Tibial artery (tissue), 4 donors: Measurements from ENCODE around the gene MX2.

Experiments
- DNase-seq, 2 donors: peaks; one replicate each; pipeline ENCODE4 v3.0.0-alpha.2; 2019
- H3K27ac ChIP-seq, 2 donors: fragments of 200-600 bp; sonication (generic) in 1 of 2; 1 replicate in 1 of 2; 2 replicates in 1 of 2; pipeline ENCODE4 v1.5.1; 2018 to 2019; ENCODE audit warnings: mild to moderate bottlenecking in 1 of 2
- H3K27me3 ChIP-seq, 2 donors: fragments of 200-600 bp; sonication (generic) in 1 of 2; one replicate each; pipeline versions ENCODE4 v1.5.1 to v1.6.0; 2016 to 2019
- H3K36me3 ChIP-seq, 3 donors: fragments of 200-600 bp; sonication (generic) in 2 of 3; one replicate each; pipeline ENCODE4 v1.5.1; 2016 to 2019; ENCODE audit warnings: mild to moderate bottlenecking in 2 of 3
- H3K4me1 ChIP-seq, 4 donors: fragments of 200-600 bp; sonication (generic) in 2 of 4; 1 replicate in 3 of 4; 2 replicates in 1 of 4; pipeline ENCODE4 v1.5.1; 2016 to 2019
- H3K4me3 ChIP-seq, 2 donors: fragments of 200-600 bp; sonication (generic) in 1 of 2; 1 replicate in 1 of 2; 2 replicates in 1 of 2; pipeline ENCODE4 v1.5.1; 2018 to 2019; ENCODE audit warnings: mild to moderate bottlenecking in 2 of 2
- H3K9me3 ChIP-seq, 3 donors: fragments of 200-600 bp; sonication (generic) in 1 of 3; one replicate each; pipeline ENCODE4 v1.5.1; 2016 to 2019
- intact Hi-C: fragments of 100-400 bp; cut with DNase I; formaldehyde crosslinking; loops from one replicate; pipeline ENCODE4 v1.15.0; 2023; ENCODE audit warnings: low total_unique reads
- TF ChIP-seq, protein P1 (sequence below), 2 experiments: fragments of 200-600 bp in 1 of 2; fragments of 450-650 bp in 1 of 2; IDR thresholded peaks; one replicate each; pipeline ENCODE4 v1.5.1; 2017 to 2019; ENCODE audit warnings: antibody characterized with exemption in 2 of 2, mild to moderate bottlenecking in 1 of 2, moderate library complexity in 1 of 2

The MX2 gene

DNA sequence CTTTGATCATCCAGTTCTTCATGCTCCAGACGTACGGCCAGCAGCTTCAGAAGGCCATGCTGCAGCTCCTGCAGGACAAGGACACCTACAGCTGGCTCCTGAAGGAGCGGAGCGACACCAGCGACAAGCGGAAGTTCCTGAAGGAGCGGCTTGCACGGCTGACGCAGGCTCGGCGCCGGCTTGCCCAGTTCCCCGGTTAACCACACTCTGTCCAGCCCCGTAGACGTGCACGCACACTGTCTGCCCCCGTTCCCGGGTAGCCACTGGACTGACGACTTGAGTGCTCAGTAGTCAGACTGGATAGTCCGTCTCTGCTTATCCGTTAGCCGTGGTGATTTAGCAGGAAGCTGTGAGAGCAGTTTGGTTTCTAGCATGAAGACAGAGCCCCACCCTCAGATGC is 96.7 kb downstream of the MX2 start:
- no peak for DNase-seq
- H3K9me3 ChIP-seq, result no peaks in the 10 kb centered on the region
- peaks cover 0 to 4% of the 10 kb centered on the region in 2 donors for H3K27me3 ChIP-seq
- intact Hi-C loops, result no loop called here
- H3K4me1 ChIP-seq, result peaks cover 0 to 4% (median 0%) of the 10 kb centered on the region in 4 donors
- TF ChIP-seq, protein P1, sequence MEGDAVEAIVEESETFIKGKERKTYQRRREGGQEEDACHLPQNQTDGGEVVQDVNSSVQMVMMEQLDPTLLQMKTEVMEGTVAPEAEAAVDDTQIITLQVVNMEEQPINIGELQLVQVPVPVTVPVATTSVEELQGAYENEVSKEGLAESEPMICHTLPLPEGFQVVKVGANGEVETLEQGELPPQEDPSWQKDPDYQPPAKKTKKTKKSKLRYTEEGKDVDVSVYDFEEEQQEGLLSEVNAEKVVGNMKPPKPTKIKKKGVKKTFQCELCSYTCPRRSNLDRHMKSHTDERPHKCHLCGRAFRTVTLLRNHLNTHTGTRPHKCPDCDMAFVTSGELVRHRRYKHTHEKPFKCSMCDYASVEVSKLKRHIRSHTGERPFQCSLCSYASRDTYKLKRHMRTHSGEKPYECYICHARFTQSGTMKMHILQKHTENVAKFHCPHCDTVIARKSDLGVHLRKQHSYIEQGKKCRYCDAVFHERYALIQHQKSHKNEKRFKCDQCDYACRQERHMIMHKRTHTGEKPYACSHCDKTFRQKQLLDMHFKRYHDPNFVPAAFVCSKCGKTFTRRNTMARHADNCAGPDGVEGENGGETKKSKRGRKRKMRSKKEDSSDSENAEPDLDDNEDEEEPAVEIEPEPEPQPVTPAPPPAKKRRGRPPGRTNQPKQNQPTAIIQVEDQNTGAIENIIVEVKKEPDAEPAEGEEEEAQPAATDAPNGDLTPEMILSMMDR (IDR thresholded peaks at IDR 0.05), result no peak
- H3K4me3 ChIP-seq, result no peak overlapping the region
- H3K36me3 ChIP-seq, result peaks cover 0 to 51% (median 14%) of the 10 kb centered on the region in 3 donors
- no peak overlapping the region for H3K27ac ChIP-seq
